Measurements from ENCODE around the gene SEPTIN2. TPM values are rescaled to one million over a fixed set of nuclear protein-coding genes. Genes with fewer than 3 reads are reported as not detected.
A peak's percentile ranks its signal among the peaks of the same experiment; 100 is the strongest.

Gene SEPTIN2
- total RNA-seq, 1 donor from 2014 or later = 552 TPM

DNA sequence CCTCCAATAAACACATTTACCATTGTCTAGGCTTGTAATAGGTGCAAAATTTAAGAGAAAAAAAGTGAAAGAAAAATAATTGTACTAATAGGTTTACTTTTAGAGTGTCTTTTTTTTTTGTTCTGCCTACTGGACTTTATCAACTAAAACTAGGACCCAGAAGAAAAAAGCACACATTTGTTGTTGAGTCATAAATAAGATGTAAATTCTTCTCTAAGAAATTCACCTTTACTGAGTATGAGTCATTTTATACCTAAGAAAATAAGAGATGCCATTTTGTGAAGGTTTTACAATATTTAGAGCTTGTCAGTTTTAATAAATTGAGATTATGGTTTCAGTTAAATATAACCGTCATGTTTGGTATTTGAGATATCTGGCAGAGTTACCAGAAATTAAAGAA, 59.6 kb downstream of the SEPTIN2 start:
- Histone ChIP-seq H3K27me3 (ENCODE audit: insufficient read depth, low read length) (no peaks in the 10 kb centered on the region), H4K20me1 (ENCODE audit: insufficient read depth, low read length) (peaks cover 67% of the 10 kb centered on the region), H3K9me3 (ENCODE audit: insufficient read depth, low read depth, low read length) (no peaks in the 10 kb centered on the region), H3K4me1 (ENCODE audit: insufficient read depth, low read length) (peaks cover 8% of the 10 kb centered on the region), H3K4me3 (ENCODE audit: insufficient read depth, low read depth, low read length) (no peak overlapping the region), H3K4me2 (ENCODE audit: low read length) (no peak overlapping the region), H3K36me3 (ENCODE audit: insufficient read depth, low read length) (no peaks in the 10 kb centered on the region), H3K79me2 (ENCODE audit: insufficient read depth, low read length) (peaks cover 51% of the 10 kb centered on the region), H3K9ac (ENCODE audit: low read length) (no peak overlapping the region), H2AFZ (ENCODE audit: low read depth, low read length) (no peak overlapping the region), H3K27ac (ENCODE audit: low read depth, low read length) (no peak overlapping the region)
- Mint-ChIP-seq H3K27ac (ENCODE audit: unreplicated experiment) (no peak overlapping the region), H3K9me3 (ENCODE audit: unreplicated experiment) (no peaks in the 10 kb centered on the region), H3K4me1 (ENCODE audit: low read depth, unreplicated experiment) (peaks cover 12% of the 10 kb centered on the region), H3K27me3 (ENCODE audit: low read depth, unreplicated experiment) (no peaks in the 10 kb centered on the region), H3K4me3 (ENCODE audit: unreplicated experiment) (no peak overlapping the region), H3K36me3 (ENCODE audit: low read depth, unreplicated experiment) (peaks cover 8% of the 10 kb centered on the region)
- FAIRE-seq (no peak), DNase-seq (ENCODE audit: low read depth) (no peak)
- TF ChIP-seq EZH2 (IDR thresholded peaks at IDR 0.05; ENCODE audit: insufficient read depth, low read length) (no peak), CTCF (IDR thresholded peaks at IDR 0.05; ENCODE audit: insufficient read depth, low read depth, low read length) (no peak)

- Histone ChIP-seq H3K27me3 (ENCODE audit: insufficient read depth, low read length) (no peaks in the 10 kb centered on the region), H3K36me3 (ENCODE audit: insufficient read depth, low read length) (no peaks in the 10 kb centered on the region), H3K79me2 (ENCODE audit: insufficient read depth, low read length) (peaks cover 51% of the 10 kb centered on the region), H3K4me1 (ENCODE audit: insufficient read depth, low read length) (peaks cover 8% of the 10 kb centered on the region), H3K27ac (ENCODE audit: low read depth, low read length) (no peak overlapping the region), H2AFZ (ENCODE audit: low read depth, low read length) (no peak overlapping the region), H4K20me1 (ENCODE audit: insufficient read depth, low read length) (peaks cover 69% of the 10 kb centered on the region), H3K9ac (ENCODE audit: low read length) (no peak overlapping the region), H3K4me2 (ENCODE audit: low read length) (no peak overlapping the region), H3K9me3 (ENCODE audit: insufficient read depth, low read depth, low read length) (no peaks in the 10 kb centered on the region), H3K4me3 (ENCODE audit: insufficient read depth, low read depth, low read length) (no peak overlapping the region)
- Mint-ChIP-seq H3K4me3 (ENCODE audit: unreplicated experiment) (no peak overlapping the region), H3K4me1 (ENCODE audit: low read depth, unreplicated experiment) (peaks cover 18% of the 10 kb centered on the region), H3K36me3 (ENCODE audit: low read depth, unreplicated experiment) (peaks cover 8% of the 10 kb centered on the region), H3K27ac (ENCODE audit: unreplicated experiment) (no peak overlapping the region), H3K9me3 (ENCODE audit: unreplicated experiment) (no peaks in the 10 kb centered on the region), H3K27me3 (ENCODE audit: low read depth, unreplicated experiment) (no peaks in the 10 kb centered on the region)
- DNase-seq (ENCODE audit: low read depth) (peak; percentile 18), FAIRE-seq (no peak)
- TF ChIP-seq CTCF (IDR thresholded peaks at IDR 0.05; ENCODE audit: insufficient read depth, low read depth, low read length) = no peak
- no peak for TF ChIP-seq EZH2 (IDR thresholded peaks at IDR 0.05; ENCODE audit: insufficient read depth, low read length)
These were observed 61.1 kb downstream of the SEPTIN2 start for GRCh38 chr2:241376808-241377207.

DNA sequence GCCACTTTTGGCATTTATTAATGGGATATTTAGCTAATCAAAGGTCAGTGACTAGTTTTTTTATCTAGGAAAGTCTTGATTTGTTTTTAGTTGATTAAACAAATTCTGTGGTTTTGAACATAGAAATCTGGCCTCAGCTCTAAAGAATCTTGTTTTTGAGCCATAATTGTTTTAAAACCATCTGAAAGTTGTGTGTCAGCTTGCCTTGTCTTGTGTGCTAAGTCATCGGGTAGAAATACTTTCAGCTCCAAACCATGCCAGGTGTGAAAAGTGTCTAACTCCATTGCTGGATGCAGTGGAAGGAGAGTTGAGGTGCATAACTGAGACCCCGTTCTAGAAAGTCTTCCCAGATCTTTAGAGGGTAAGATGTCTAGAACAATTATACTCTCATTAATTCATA, 63.1 kb downstream of the SEPTIN2 start:
- Mint-ChIP-seq H3K4me1 (ENCODE audit: low read depth, unreplicated experiment) (peaks cover 18% of the 10 kb centered on the region), H3K27ac (ENCODE audit: unreplicated experiment) (no peak overlapping the region), H3K36me3 (ENCODE audit: low read depth, unreplicated experiment) (peaks cover 17% of the 10 kb centered on the region), H3K4me3 (ENCODE audit: unreplicated experiment) (no peak overlapping the region), H3K9me3 (ENCODE audit: unreplicated experiment) (no peaks in the 10 kb centered on the region), H3K27me3 (ENCODE audit: low read depth, unreplicated experiment) (no peaks in the 10 kb centered on the region)
- Histone ChIP-seq H3K9me3 (ENCODE audit: insufficient read depth, low read depth, low read length) (no peaks in the 10 kb centered on the region), H3K27me3 (ENCODE audit: insufficient read depth, low read length) (no peaks in the 10 kb centered on the region), H3K79me2 (ENCODE audit: insufficient read depth, low read length) (peaks cover 51% of the 10 kb centered on the region), H3K4me2 (ENCODE audit: low read length) (peak overlapping the region; percentile 40), H3K9ac (ENCODE audit: low read length) (no peak overlapping the region), H2AFZ (ENCODE audit: low read depth, low read length) (no peak overlapping the region), H3K4me1 (ENCODE audit: insufficient read depth, low read length) (peaks cover 8% of the 10 kb centered on the region), H3K27ac (ENCODE audit: low read depth, low read length) (no peak overlapping the region), H3K36me3 (ENCODE audit: insufficient read depth, low read length) (no peaks in the 10 kb centered on the region), H3K4me3 (ENCODE audit: insufficient read depth, low read depth, low read length) (no peak overlapping the region), H4K20me1 (ENCODE audit: insufficient read depth, low read length) (peaks cover 68% of the 10 kb centered on the region)
- no peak for FAIRE-seq
- peak; percentile 22 for DNase-seq (ENCODE audit: low read depth)
- TF ChIP-seq CTCF (IDR thresholded peaks at IDR 0.05; ENCODE audit: insufficient read depth, low read depth, low read length) = no peak
- TF ChIP-seq EZH2 (IDR thresholded peaks at IDR 0.05; ENCODE audit: insufficient read depth, low read length) = no peak

Measured in astrocyte (in vitro differentiated cells and primary cell).